Transverse colon (tissue), 4 donors: ENCODE results near the gene ITLN2. TPM values are rescaled to one million over a fixed set of nuclear protein-coding genes. Genes with fewer than 3 reads are reported as not detected.
"Not testable (repeated sequence)": the region's sequence is repeated elsewhere in the genome, so short reads cannot be mapped to it uniquely, and the experiment has no call there.

Source experiments
- DNase-seq: peaks from one replicate; pipeline ENCODE4 v3.0.0-alpha.2; 2019
- H3K27ac ChIP-seq, 4 donors: fragments of 200-600 bp; sonication (generic); 2 replicates each; pipeline ENCODE4 v1.5.1; 2016 to 2018; ENCODE audit warnings: inconsistent platforms in 4 of 4
- H3K27me3 ChIP-seq: fragments of 200-600 bp; sonication (generic); 2 replicates; pipeline ENCODE4 v1.5.1; 2017; ENCODE audit warnings: inconsistent platforms
- H3K36me3 ChIP-seq, 4 donors: fragments of 200-600 bp; sonication (generic); 2 replicates each; pipeline ENCODE4 v1.5.1; 2017 to 2019; ENCODE audit warnings: inconsistent platforms in 4 of 4
- H3K4me1 ChIP-seq, 4 donors: fragments of 200-600 bp; sonication (generic); 2 replicates each; pipeline ENCODE4 v1.5.1; 2017 to 2020; ENCODE audit warnings: inconsistent platforms in 4 of 4
- H3K4me3 ChIP-seq, 4 donors: fragments of 200-600 bp; sonication (generic); 1 replicate in 1 of 4; 2 replicates in 3 of 4; pipeline versions ENCODE4 v1.5.1 to v1.6.1; 2017 to 2019; ENCODE audit warnings: inconsistent platforms in 4 of 4
- H3K9me3 ChIP-seq, 2 donors: fragments of 200-600 bp; sonication (generic); 2 replicates each; pipeline ENCODE4 v1.5.1; 2017 to 2019; ENCODE audit warnings: inconsistent platforms in 2 of 2
- EP300 ChIP-seq: sonication (generic); formaldehyde crosslinking; IDR thresholded peaks from one replicate; pipeline ENCODE4 v1.6.1; 2017; ENCODE audit warnings: antibody characterized with exemption, low read depth
- POLR2A ChIP-seq: fragments of 450-650 bp; IDR thresholded peaks from one replicate; pipeline ENCODE4 v1.6.1; 2016; ENCODE audit warnings: antibody characterized with exemption, mild to moderate bottlenecking, moderate library complexity
- POLR2AphosphoS5 ChIP-seq, 3 donors: sonication (generic); formaldehyde crosslinking; IDR thresholded peaks; one replicate each; pipeline ENCODE4 v1.6.1; 2016; ENCODE audit warnings: antibody characterized with exemption in 3 of 3
- WGBS, 2 donors: methylation state at CpG; one replicate each; pipeline ENCODE4 v1.1.5; 2018; ENCODE audit warnings: low coverage in 1 of 2; 5-methylcytosine and 5-hydroxymethylcytosine counted together
- in situ Hi-C, 4 donors: fragments of 200-750 bp; cut with MboI; loops; one replicate each; pipeline versions ENCODE4 v1.15.0 to v1.15.1; 2017; ENCODE audit warnings: low sequenced_read_pairs in 3 of 4, low pct_ligation_motif_present in 1 of 4, low pct_unique_long_range_greater_than_20kb in 1 of 4
- intact Hi-C: fragments of 100-400 bp; cut with DNase I; formaldehyde crosslinking; loops from one replicate; pipeline ENCODE4 v1.15.1; 2023; ENCODE audit warnings: low total_unique reads
- total RNA-seq, 4 donors: library from RNA; depleted of rRNA; stranded (reverse); fragments of >200 nt; gene quantifications; one replicate each; pipeline ENCODE4 v1.1.0, GENCODE V29; 2016
- TF ChIP-seq, protein P1 (sequence below), 5 experiments: fragments of 200-600 bp in 3 of 5; fragments of 450-650 bp in 2 of 5; sonication (generic) in 3 of 5; IDR thresholded peaks; 1 replicate in 2 of 5; 2 replicates in 3 of 5; pipeline ENCODE4 v1.5.1; 2016 to 2017; ENCODE audit warnings: antibody characterized with exemption in 5 of 5, inconsistent platforms in 3 of 5, mild to moderate bottlenecking in 2 of 5, moderate library complexity in 1 of 5

Gene ITLN2
- total RNA-seq, 4 donors from 2014 or later: not detected

DNA sequence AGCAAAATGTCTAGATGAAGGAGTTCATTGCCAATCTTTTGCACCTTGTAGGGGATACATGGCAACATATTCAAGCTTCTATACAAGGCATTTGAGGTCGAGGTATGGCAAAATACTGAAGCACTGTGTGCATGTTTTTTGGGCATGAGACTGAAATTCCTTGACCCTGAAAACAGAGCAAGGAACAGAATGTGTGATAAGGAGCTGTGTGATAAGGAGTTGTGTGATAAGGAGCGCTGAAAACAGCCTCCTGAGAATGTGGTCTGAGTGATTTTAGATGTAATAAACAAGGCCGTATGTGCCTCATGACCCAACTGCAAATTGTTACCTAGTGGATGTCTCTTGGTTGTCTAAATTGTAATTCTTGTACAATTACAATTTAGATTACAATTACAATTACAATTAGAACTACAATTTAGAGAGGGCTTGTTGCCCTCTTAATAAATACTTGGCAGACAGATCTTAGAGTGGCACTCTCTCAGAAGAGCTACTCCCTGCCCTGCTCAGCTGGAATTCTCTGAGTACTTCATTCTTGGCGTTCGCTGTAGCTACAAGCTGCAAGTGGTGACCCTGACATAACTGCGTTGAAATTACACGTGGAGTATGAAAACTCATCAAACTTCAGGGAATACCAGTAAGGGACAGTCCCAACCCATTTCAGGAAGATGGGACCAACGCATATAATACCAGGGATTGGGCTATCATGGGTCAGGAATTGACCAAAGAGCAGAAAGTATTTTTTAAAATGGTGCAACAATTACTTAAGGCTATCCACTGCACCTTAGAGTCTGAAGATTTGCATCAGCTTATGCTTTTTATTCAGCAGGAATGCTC is 49.6 kb downstream of the ITLN2 start:
- H3K36me3 ChIP-seq: no peaks in the 10 kb centered on the region
- peaks cover 3% of the 10 kb centered on the region for H3K27me3 ChIP-seq
- in situ Hi-C loops (no loop called here), intact Hi-C loops (no loop called here)
- TF ChIP-seq POLR2A: no peak
- no peak for TF ChIP-seq EP300
- TF ChIP-seq POLR2AphosphoS5 (IDR thresholded peaks at IDR 0.05): no peak
- TF ChIP-seq, protein P1, sequence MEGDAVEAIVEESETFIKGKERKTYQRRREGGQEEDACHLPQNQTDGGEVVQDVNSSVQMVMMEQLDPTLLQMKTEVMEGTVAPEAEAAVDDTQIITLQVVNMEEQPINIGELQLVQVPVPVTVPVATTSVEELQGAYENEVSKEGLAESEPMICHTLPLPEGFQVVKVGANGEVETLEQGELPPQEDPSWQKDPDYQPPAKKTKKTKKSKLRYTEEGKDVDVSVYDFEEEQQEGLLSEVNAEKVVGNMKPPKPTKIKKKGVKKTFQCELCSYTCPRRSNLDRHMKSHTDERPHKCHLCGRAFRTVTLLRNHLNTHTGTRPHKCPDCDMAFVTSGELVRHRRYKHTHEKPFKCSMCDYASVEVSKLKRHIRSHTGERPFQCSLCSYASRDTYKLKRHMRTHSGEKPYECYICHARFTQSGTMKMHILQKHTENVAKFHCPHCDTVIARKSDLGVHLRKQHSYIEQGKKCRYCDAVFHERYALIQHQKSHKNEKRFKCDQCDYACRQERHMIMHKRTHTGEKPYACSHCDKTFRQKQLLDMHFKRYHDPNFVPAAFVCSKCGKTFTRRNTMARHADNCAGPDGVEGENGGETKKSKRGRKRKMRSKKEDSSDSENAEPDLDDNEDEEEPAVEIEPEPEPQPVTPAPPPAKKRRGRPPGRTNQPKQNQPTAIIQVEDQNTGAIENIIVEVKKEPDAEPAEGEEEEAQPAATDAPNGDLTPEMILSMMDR (IDR thresholded peaks at IDR 0.05): no peak
- WGBS, 2 donors: 64 to 81% methylated on average over 4 to 8 of the region's 8 CpGs
- no peaks in the 10 kb centered on the region for H3K9me3 ChIP-seq
- H3K4me1 ChIP-seq: no peaks in the 10 kb centered on the region
- no peak overlapping the region for H3K4me3 ChIP-seq
- no peak for DNase-seq
- no peak overlapping the region for H3K27ac ChIP-seq

DNA sequence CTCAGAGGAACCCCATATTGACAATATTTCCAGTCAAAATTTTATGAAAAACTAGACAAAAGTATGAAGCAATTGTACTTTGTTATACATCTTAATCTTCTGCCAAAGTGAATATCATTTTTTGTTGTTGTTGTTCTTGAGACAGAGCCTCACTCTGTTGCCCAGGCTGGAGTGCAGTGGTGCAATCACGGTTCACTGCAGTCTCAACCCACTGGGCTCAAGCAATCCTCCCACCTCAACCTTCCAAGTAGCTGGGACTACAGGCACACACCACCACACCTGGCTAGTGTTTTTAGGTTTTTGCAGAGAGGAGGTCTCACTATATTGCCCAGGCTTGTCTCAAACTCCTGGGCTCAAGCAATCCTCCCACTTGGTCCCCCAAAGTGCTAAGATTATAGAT is 52.4 kb downstream of the ITLN2 start:
- DNase-seq, H3K4me1 ChIP-seq, H3K27ac ChIP-seq, in situ Hi-C loops, intact Hi-C loops, H3K4me3 ChIP-seq, H3K27me3 ChIP-seq, H3K9me3 ChIP-seq, H3K36me3 ChIP-seq: not testable (repeated sequence)
- WGBS, 2 donors: 72% methylated on average over 1 of the region's 1 CpG; no CpG with 5 or more reads in 1 of the 2 donors

DNA sequence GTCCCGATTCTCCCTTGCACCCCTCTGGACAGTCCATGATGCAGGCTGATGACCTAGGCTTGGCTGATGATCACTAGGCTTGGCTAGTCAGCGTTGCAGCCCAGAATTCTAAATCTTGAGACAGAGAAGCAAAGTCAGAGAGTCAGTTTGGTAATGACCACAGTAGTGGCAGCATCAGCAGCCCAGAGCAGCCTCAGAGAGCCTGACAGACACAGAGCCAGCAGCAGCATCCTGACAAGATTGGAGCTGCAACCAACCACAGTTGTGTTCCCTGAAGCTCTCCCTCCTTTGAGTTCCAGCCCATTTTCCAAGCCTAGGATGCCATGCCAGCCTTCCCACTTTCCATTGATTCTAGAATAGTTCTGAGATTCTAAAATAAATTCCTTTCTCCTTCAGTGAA is 52.8 kb downstream of the ITLN2 start:
- in situ Hi-C loops (no loop called here), intact Hi-C loops (no loop called here)
- Histone ChIP-seq H3K4me3 (no peak overlapping the region), H3K36me3 (no peaks in the 10 kb centered on the region), H3K9me3 (no peaks in the 10 kb centered on the region), H3K27me3 (peaks cover 3% of the 10 kb centered on the region), H3K27ac (no peak overlapping the region), H3K4me1 (no peaks in the 10 kb centered on the region)
- WGBS, 2 donors: 64% methylated on average over 2 of the region's 2 CpGs; no CpG with 5 or more reads in 1 of the 2 donors
- TF ChIP-seq EP300: no peak
- TF ChIP-seq POLR2AphosphoS5 (IDR thresholded peaks at IDR 0.05): no peak
- no peak for TF ChIP-seq POLR2A
- TF ChIP-seq, protein P1 (IDR thresholded peaks at IDR 0.05): no peak
- DNase-seq: no peak

DNA sequence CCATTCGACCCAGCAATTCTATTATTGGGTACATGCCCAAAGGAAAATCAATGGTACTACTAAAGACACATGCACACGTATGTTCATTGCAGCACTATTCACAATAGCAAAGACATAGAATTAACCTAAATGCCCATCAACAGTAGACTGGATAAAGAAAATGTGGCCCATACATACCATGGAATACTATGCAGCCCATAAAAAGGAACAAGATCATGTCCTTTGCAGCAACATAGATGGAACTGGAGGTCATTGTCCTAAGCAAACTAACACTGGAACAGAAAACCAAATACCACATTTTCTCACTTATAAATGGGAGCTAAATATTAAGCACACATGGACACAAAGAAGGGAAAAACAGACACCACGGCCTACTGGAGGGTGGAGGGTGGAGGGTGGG is 53.9 kb downstream of the ITLN2 start:
- H3K27me3 ChIP-seq, H3K9me3 ChIP-seq, H3K4me1 ChIP-seq, H3K4me3 ChIP-seq, H3K27ac ChIP-seq, H3K36me3 ChIP-seq, DNase-seq, in situ Hi-C loops, intact Hi-C loops: not testable (repeated sequence)
- WGBS, 2 donors: 65 to 66% methylated on average over 3 of the region's 3 CpGs

Other genes with a start within 250 kb of the ITLN2 start
- 10 to 100 TPM in 2 of 4 donors, 1 to 10 TPM in 1, not detected in 1; 7.5 to 31.3 (median 17.6) TPM for gene CD48, start 243.0 kb downstream of the ITLN2 start, total RNA-seq
- gene SLAMF7, start 215.6 kb downstream of the ITLN2 start, total RNA-seq: 10 to 100 TPM in 1 of 4 donors, 1 to 10 TPM in 1, under 1 TPM in 1, not detected in 1; 0.20 to 15.4 (median 2.7) TPM
- gene LY9, start 158.6 kb downstream of the ITLN2 start, total RNA-seq: 1 to 10 TPM in 3 of 4 donors, under 1 TPM in 1; 0.40 to 9.4 (median 1.8) TPM
- under 1 TPM in 2 of 4 donors, not detected in 2; 0.48 to 0.55 TPM for gene CD244, start 91.9 kb downstream of the ITLN2 start, total RNA-seq
- 100 to 1,000 TPM in 1 of 4 donors, 10 to 100 TPM in 1, 1 to 10 TPM in 1, not detected in 1; 9.5 to 256 (median 46.2) TPM for gene ITLN1, start 69.6 kb downstream of the ITLN2 start, total RNA-seq
- 100 to 1,000 TPM in 2 of 4 donors, 10 to 100 TPM in 2; 91.7 to 126 (median 105) TPM for gene F11R, start 66.3 kb upstream of the ITLN2 start, total RNA-seq
- gene TSTD1, start 84.2 kb upstream of the ITLN2 start, total RNA-seq: 100 to 1,000 TPM; 104 to 224 (median 191) TPM
- 10 to 100 TPM; 34.4 to 78.2 (median 64.9) TPM for gene USF1, start 91.2 kb upstream of the ITLN2 start, total RNA-seq
- gene ARHGAP30, start 115.1 kb upstream of the ITLN2 start, total RNA-seq: 10 to 100 TPM in 1 of 4 donors, 1 to 10 TPM in 2, under 1 TPM in 1; 0.60 to 11.0 (median 4.4) TPM
- gene NECTIN4, start 134.7 kb upstream of the ITLN2 start, total RNA-seq: 1 to 10 TPM in 1 of 4 donors, under 1 TPM in 2, not detected in 1; 0.37 to 4.0 (median 0.82) TPM
- 10 to 100 TPM in 1 of 4 donors, 1 to 10 TPM in 1, under 1 TPM in 1, not detected in 1; 0.80 to 16.9 (median 8.7) TPM for gene KLHDC9, start 143.6 kb upstream of the ITLN2 start, total RNA-seq
- gene PFDN2, start 163.2 kb upstream of the ITLN2 start, total RNA-seq: 10 to 100 TPM; 28.9 to 70.5 (median 45.9) TPM
- gene NIT1, start 163.3 kb upstream of the ITLN2 start, total RNA-seq: 10 to 100 TPM; 45.6 to 83.0 (median 75.4) TPM
- 10 to 100 TPM; 30.3 to 73.7 (median 38.6) TPM for gene DEDD, start 177.9 kb upstream of the ITLN2 start, total RNA-seq
- gene UFC1, start 199.2 kb upstream of the ITLN2 start, total RNA-seq: 10 to 100 TPM; 30.1 to 96.4 (median 51.5) TPM
- gene USP21, start 204.7 kb upstream of the ITLN2 start, total RNA-seq: 10 to 100 TPM; 19.5 to 75.9 (median 35.3) TPM
- gene PPOX, start 211.6 kb upstream of the ITLN2 start, total RNA-seq: 10 to 100 TPM in 2 of 4 donors, 1 to 10 TPM in 2; 2.8 to 19.2 (median 11.8) TPM
- 10 to 100 TPM in 3 of 4 donors, 1 to 10 TPM in 1; 3.0 to 71.4 (median 26.6) TPM for gene B4GALT3, start 222.7 kb upstream of the ITLN2 start, total RNA-seq
- 10 to 100 TPM in 2 of 4 donors, 1 to 10 TPM in 2; 1.2 to 34.8 (median 7.2) TPM for gene ADAMTS4, start 244.2 kb upstream of the ITLN2 start, total RNA-seq
- 100 to 1,000 TPM in 3 of 4 donors, 10 to 100 TPM in 1; 82.6 to 209 (median 144) TPM for gene NDUFS2, start 247.6 kb upstream of the ITLN2 start, total RNA-seq